HFFc6 (cell line): ENCODE measurements around the gene KMT2C. TPM values are rescaled to one million over a fixed set of nuclear protein-coding genes. Genes with fewer than 3 reads are reported as not detected.
"Not testable (repeated sequence)": the region's sequence is repeated elsewhere in the genome, so short reads cannot be mapped to it uniquely, and the experiment has no call there.

Source experiments
- DNase-seq: peaks from one replicate; pipeline ENCODE4 v3.0.0-alpha.2; 2018
- H3K27ac Mint-ChIP-seq: 2 replicates; pipeline ENCODE4 v1.8.0; 2020; ENCODE audit warnings: mild to moderate bottlenecking, mixed read lengths
- H3K27me3 Mint-ChIP-seq: 2 replicates; pipeline ENCODE4 v1.8.0; 2021; ENCODE audit warnings: mild to moderate bottlenecking, moderate library complexity, mixed read lengths; ENCODE audit not compliant: insufficient read depth
- H3K36me3 Mint-ChIP-seq: 2 replicates; pipeline ENCODE4 v1.8.0; 2021; ENCODE audit warnings: low read depth, mixed read lengths
- H3K4me1 Mint-ChIP-seq: 2 replicates; pipeline ENCODE4 v1.8.0; 2020; ENCODE audit warnings: low read depth, mixed read lengths
- H3K4me3 Mint-ChIP-seq: 2 replicates; pipeline ENCODE4 v1.8.0; 2020; ENCODE audit warnings: mild to moderate bottlenecking, moderate library complexity, mixed read lengths
- H3K9me3 Mint-ChIP-seq: 2 replicates; pipeline ENCODE4 v1.8.0; 2020; ENCODE audit warnings: mild to moderate bottlenecking, mixed read lengths
- total RNA-seq, 6 experiments: library from RNA; stranded (reverse); fragmentation: NEBNext Ultra II Directional; extraction: Animal tissue kit (Norgen Biotek cat#: 25700); gene quantifications; 2 replicates in 1 of 6; 3 replicates in 5 of 6; pipeline ENCODE4 v1.2.3, GENCODE V29; 2021
- TF ChIP-seq, protein P1 (sequence below): fragments of 200-600 bp; sonication (generic); IDR thresholded peaks from 2 replicates; pipeline ENCODE4 v1.5.0; 2021; ENCODE audit warnings: antibody characterized with exemption, mild to moderate bottlenecking

Gene KMT2C
- total RNA-seq, 6 experiments from 2014 or later, result 23.5 to 30.8 (median 26.0) TPM

DNA sequence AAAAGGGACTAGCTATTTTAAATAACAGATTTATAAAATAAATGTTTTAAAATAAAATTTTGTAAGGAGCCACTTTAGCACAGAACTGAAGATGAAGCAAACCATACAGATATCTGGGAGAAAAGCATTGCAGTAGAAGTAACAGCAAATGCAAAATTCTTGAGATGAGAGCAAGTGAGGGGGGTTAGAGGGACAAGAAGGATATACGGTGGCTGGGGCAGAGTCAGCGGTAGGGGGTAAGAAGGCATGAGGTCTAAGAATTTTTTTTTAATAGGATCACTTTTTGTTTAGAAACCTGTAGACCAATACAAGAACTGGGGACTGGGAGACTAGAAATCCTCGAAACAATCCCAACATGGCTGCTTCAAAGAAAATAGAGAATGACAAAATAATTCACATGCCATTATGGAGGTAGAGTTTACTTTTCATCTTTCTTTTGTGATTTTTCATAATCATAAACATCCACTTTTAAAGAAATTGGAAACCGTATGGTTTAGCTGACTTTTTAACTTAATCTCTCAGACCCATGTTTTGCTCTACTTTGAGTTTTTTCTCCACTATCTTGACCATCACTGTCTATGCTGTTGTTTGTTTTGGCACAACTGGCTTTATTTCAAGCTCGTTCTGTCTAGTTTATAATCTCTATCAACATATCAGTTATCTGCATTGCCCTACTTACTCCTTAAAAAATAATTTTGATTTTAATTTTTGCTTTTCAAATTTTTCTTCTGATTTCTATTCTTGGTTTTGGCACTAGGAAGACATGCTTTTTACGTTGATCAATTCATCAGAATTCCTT, 73.5 kb downstream of the KMT2C start:
- no peak for DNase-seq
- Mint-ChIP-seq H3K4me3 (no peak overlapping the region), H3K4me1 (peaks cover 22% of the 10 kb centered on the region), H3K27me3 (no peaks in the 10 kb centered on the region), H3K36me3 (peaks cover 10% of the 10 kb centered on the region), H3K9me3 (no peaks in the 10 kb centered on the region), H3K27ac (no peak overlapping the region)
- TF ChIP-seq, protein P1, sequence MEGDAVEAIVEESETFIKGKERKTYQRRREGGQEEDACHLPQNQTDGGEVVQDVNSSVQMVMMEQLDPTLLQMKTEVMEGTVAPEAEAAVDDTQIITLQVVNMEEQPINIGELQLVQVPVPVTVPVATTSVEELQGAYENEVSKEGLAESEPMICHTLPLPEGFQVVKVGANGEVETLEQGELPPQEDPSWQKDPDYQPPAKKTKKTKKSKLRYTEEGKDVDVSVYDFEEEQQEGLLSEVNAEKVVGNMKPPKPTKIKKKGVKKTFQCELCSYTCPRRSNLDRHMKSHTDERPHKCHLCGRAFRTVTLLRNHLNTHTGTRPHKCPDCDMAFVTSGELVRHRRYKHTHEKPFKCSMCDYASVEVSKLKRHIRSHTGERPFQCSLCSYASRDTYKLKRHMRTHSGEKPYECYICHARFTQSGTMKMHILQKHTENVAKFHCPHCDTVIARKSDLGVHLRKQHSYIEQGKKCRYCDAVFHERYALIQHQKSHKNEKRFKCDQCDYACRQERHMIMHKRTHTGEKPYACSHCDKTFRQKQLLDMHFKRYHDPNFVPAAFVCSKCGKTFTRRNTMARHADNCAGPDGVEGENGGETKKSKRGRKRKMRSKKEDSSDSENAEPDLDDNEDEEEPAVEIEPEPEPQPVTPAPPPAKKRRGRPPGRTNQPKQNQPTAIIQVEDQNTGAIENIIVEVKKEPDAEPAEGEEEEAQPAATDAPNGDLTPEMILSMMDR, result no peak

DNA sequence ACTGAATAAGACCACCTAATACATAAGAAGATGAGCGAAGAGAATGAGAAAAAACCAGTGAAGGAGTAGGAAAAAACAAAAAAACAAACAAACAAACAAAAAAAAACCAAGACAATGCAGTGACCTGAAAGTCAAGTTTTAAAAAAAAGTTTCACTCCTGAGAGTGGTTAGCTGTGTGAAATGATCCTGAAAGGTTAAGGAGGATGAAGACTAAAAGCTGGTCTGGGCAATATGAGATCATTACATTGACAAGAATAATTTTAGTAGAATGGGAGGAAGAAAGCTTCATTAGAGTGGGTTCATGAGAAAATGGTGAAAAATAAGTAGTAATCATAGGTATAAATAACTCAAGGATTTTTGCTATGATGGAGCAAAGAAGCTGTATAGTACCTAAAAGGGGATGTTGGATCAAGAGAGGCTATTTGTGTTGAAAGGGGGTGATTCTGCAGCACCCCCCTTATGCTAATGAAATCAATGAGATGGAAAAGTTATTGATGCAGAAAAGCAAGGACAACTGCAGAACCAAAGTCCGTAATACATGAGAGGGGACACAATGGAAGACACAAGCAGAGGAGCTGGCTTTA, 80.2 kb downstream of the KMT2C start:
- H3K4me3 Mint-ChIP-seq, result no peak overlapping the region
- TF ChIP-seq, protein P1, result no peak

DNA sequence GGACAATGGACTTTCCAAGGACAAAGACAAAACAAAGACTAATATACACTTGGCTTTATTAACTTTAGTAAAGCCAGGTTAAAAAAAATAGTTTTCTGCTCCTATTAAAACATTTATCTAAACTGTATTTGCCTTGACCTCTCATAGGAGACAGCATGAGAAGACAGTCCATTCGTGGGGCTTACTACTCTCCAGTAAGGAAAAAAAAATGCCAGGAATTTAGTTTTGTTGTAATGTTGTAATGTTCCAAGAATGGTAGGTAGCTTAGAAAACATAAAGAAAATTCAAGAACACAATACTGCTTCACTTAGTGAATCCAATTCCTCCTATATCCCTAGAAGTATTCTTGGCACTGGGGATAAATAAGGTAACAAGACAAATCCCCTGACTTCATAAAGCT, 81.7 kb downstream of the KMT2C start:
- H3K27ac Mint-ChIP-seq, result peak overlapping the region; percentile 42
- TF ChIP-seq, protein P1, result no peak
- H3K27me3 Mint-ChIP-seq, result no peaks in the 10 kb centered on the region
- H3K36me3 Mint-ChIP-seq, result peaks cover 33% of the 10 kb centered on the region
- DNase-seq, result peak; percentile 25
- no peaks in the 10 kb centered on the region for H3K9me3 Mint-ChIP-seq
- no peak overlapping the region; the same call in 1 of the 2 replicates for H3K4me3 Mint-ChIP-seq
- H3K4me1 Mint-ChIP-seq, result peaks cover 21% of the 10 kb centered on the region

More for the DNA sequence above, 80.2 kb downstream of the KMT2C start:
- Mint-ChIP-seq H3K9me3 (no peaks in the 10 kb centered on the region), H3K27ac (no peak overlapping the region), H3K36me3 (peaks cover 33% of the 10 kb centered on the region), H3K27me3 (no peaks in the 10 kb centered on the region), H3K4me1 (peaks cover 21% of the 10 kb centered on the region)
- DNase-seq, result no peak

DNA sequence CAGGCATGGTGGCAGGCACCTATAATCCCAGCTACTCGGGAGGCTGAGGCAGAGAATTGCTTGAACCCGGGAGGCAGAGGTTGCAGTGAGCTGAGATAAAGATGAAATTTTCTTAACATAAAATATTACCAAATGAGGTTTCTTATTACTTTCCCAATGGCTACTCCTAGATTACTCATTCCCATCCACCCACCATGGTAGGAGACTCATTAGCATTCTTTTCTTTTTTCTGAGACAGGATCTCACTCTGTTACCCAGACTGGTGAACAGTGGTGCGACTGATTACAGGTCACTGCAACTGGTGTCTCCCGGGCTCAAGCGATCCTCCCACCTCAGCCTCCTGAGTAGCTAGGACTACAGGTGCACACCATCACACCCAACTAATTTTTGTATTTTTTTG, 82.5 kb downstream of the KMT2C start:
- DNase-seq, result not testable (repeated sequence)
- H3K36me3 Mint-ChIP-seq, result peaks cover 39% of the 10 kb centered on the region

DNA sequence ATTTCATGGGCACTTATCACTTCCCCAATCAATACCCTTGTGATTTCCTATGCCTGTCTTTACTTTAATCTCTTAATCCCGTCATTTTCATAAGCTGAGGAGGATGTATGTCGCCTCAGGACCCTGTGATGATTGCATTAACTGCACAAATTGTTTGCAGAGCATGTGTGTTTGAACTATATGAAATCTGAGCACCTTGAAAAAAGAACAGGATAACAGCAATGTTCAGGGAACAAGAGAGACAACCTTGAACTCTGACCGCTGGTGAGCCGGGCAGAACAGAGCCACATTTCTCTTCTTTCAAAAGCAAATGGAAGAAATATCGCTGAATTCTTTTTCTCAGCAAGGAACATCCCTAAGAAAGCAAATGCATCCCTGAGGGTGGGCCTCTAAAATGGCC, 84.1 kb downstream of the KMT2C start:
- peaks cover 21% of the 10 kb centered on the region for H3K4me1 Mint-ChIP-seq
- H3K9me3 Mint-ChIP-seq, H3K27me3 Mint-ChIP-seq, DNase-seq, H3K27ac Mint-ChIP-seq, H3K4me3 Mint-ChIP-seq: not testable (repeated sequence)
- peaks cover 45% of the 10 kb centered on the region for H3K36me3 Mint-ChIP-seq

More for the DNA sequence above, 82.5 kb downstream of the KMT2C start:
- H3K27me3 Mint-ChIP-seq, H3K27ac Mint-ChIP-seq, H3K9me3 Mint-ChIP-seq, H3K4me3 Mint-ChIP-seq: not testable (repeated sequence)
- peaks cover 21% of the 10 kb centered on the region for H3K4me1 Mint-ChIP-seq

DNA sequence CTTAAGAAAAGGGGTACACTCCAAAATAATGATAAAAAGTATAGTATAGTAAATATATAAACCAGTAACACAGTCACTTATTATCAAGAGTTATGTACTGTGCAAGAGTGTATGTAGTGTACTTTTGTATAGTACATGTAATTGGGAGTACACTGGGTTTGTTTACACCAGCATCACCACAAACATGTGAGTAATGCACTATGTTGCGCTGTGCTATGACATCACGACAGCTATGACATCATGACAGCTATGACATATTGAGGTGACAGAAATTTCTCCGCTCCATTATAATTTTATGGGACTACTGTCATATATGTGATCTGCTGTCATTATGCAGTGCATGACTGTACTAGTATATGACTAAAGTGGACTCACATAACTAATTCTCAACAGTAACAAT, 84.6 kb downstream of the KMT2C start:
- Mint-ChIP-seq H3K27ac (no peak overlapping the region), H3K36me3 (peaks cover 45% of the 10 kb centered on the region), H3K9me3 (no peaks in the 10 kb centered on the region; the same call in 1 of the 2 replicates), H3K4me1 (peaks cover 21% of the 10 kb centered on the region), H3K4me3 (no peak overlapping the region), H3K27me3 (no peaks in the 10 kb centered on the region; the same call in 1 of the 2 replicates)
- DNase-seq, result no peak
- TF ChIP-seq, protein P1, result no peak
